IMR-90 (cell line): ENCODE data around the gene DDX10. TPM values are rescaled to one million over a fixed set of nuclear protein-coding genes. Genes with fewer than 3 reads are reported as not detected.

Experiments used
- ATAC-seq: fragments of 200-7000 bp; cut with Tn5 transposase; 2 replicates; pipeline ENCODE4 v1.9.1; 2020; ENCODE audit warnings: low read depth, mild to moderate bottlenecking, moderate library complexity
- BruUV-seq: library from RNA; stranded (reverse); fragments of 400-500 nt; replicated peaks from 2 replicates; lab custom pipeline; 2021; lab: Mats Ljungman, UMichigan
- CTCF ChIA-PET: fragments of 300-600 bp; formaldehyde crosslinking; extraction: SDS; loops from one replicate; lab custom pipeline; 2021; ENCODE audit warnings: antibody characterized with exemption; lab: Yijun Ruan, JAX
- POLR2A ChIA-PET: fragments of 300-600 bp; sonication (Branson Sonifier 250); formaldehyde crosslinking; loops from one replicate; lab custom pipeline; 2022; ENCODE audit warnings: antibody characterized with exemption; ENCODE audit not compliant: unreplicated experiment; lab: Charles Lee
- DNase-seq: peaks from one replicate; pipeline ENCODE4 v3.0.0; 2013
- H2AFZ ChIP-seq: replicated peaks from 2 replicates; pipeline ENCODE3; 2013; ENCODE audit warnings: low read length, mild to moderate bottlenecking; ENCODE audit not compliant: poor library complexity
- H2AK5ac ChIP-seq: 2 replicates; pipeline ENCODE4 v1.6.1; 2013; ENCODE audit warnings: low read depth, low read length, inconsistent platforms
- H2AK9ac ChIP-seq: replicated peaks from 2 replicates; pipeline ENCODE3; 2013; ENCODE audit warnings: mild to moderate bottlenecking, low read depth, low read length, moderate library complexity; ENCODE audit not compliant: poor library complexity
- H2BK120ac ChIP-seq: 2 replicates; pipeline ENCODE4 v1.6.1; 2013; ENCODE audit warnings: low read depth, low read length, inconsistent platforms
- H2BK15ac ChIP-seq: 3 replicates; pipeline ENCODE4 v1.6.1; 2013; ENCODE audit warnings: low read depth, low read length, inconsistent platforms
- H2BK20ac ChIP-seq: 2 replicates; pipeline ENCODE4 v1.6.1; 2013; ENCODE audit warnings: low read depth, mild to moderate bottlenecking, inconsistent platforms, low read length, moderate library complexity
- H2BK5ac ChIP-seq: 2 replicates; pipeline ENCODE4 v1.6.1; 2013; ENCODE audit warnings: mild to moderate bottlenecking, low read depth, low read length, inconsistent platforms; ENCODE audit not compliant: poor library complexity, severe bottlenecking
- H3K14ac ChIP-seq: replicated peaks from 2 replicates; pipeline ENCODE4 v1.6.1; 2013; ENCODE audit warnings: low read depth, low read length, inconsistent platforms
- H3K18ac ChIP-seq: 2 replicates; pipeline ENCODE4 v1.6.1; 2013; ENCODE audit warnings: low read depth, low read length, control low read depth
- H3K23ac ChIP-seq: 2 replicates; pipeline ENCODE4 v1.6.1; 2013; ENCODE audit warnings: low read depth, low read length, inconsistent platforms
- H3K27ac ChIP-seq: 2 replicates; pipeline ENCODE4 v1.5.1; 2013; ENCODE audit warnings: mild to moderate bottlenecking, control low read depth, low read length; ENCODE audit not compliant: insufficient read depth
- H3K27me3 ChIP-seq: 2 replicates; pipeline ENCODE4 v1.6.1; 2013; ENCODE audit warnings: low read length; ENCODE audit not compliant: control insufficient read depth, insufficient read depth
- H3K36me3 ChIP-seq: 2 replicates; pipeline ENCODE4 v1.6.1; 2013; ENCODE audit warnings: low read length, mixed read lengths; ENCODE audit not compliant: control insufficient read depth, insufficient read depth
- H3K4ac ChIP-seq: 2 replicates; pipeline ENCODE4 v1.6.1; 2013; ENCODE audit warnings: low read depth, low read length, inconsistent platforms
- H3K4me1 ChIP-seq: 2 replicates; pipeline ENCODE4 v1.6.1; 2013; ENCODE audit warnings: low read length, mixed read lengths; ENCODE audit not compliant: control insufficient read depth, insufficient read depth
- H3K4me2 ChIP-seq: 2 replicates; pipeline ENCODE4 v1.6.1; 2013; ENCODE audit warnings: low read depth, mild to moderate bottlenecking, control low read depth, low read length, moderate library complexity
- H3K4me3 ChIP-seq: 2 replicates; pipeline ENCODE4 v1.5.1; 2013; ENCODE audit warnings: low read depth, mild to moderate bottlenecking, control low read depth, low read length, moderate library complexity; ENCODE audit not compliant: insufficient read depth
- H3K56ac ChIP-seq: 2 replicates; pipeline ENCODE4 v1.6.1; 2013; ENCODE audit warnings: low read length, inconsistent platforms; ENCODE audit not compliant: insufficient read depth; ENCODE audit errors: extremely low read depth
- H3K79me1 ChIP-seq, 2 experiments: 2 replicates each; pipeline ENCODE4 v1.6.1; 2013; ENCODE audit warnings: low read length in 2 of 2, inconsistent platforms in 1 of 2, low read depth in 1 of 2
- H3K9ac ChIP-seq: 2 replicates; pipeline ENCODE4 v1.6.1; 2013; ENCODE audit warnings: low read depth, low read length, control low read depth
- H3K9me1 ChIP-seq: 2 replicates; pipeline ENCODE4 v1.6.1; 2013; ENCODE audit warnings: low read length, inconsistent platforms; ENCODE audit not compliant: insufficient read depth
- H3K9me3 ChIP-seq: 2 replicates; pipeline ENCODE4 v1.6.1; 2013; ENCODE audit warnings: low read length; ENCODE audit not compliant: control insufficient read depth, insufficient read depth
- H4K20me1 ChIP-seq: 2 replicates; pipeline ENCODE4 v1.6.1; 2013; ENCODE audit warnings: low read length, inconsistent platforms; ENCODE audit not compliant: insufficient read depth
- H4K5ac ChIP-seq: 2 replicates; pipeline ENCODE4 v1.6.1; 2013; ENCODE audit warnings: mild to moderate bottlenecking, low read depth, low read length, control low read depth
- H4K8ac ChIP-seq, 2 experiments: 2 replicates each; pipeline ENCODE4 v1.6.1; 2013; ENCODE audit warnings: low read depth in 2 of 2, low read length in 2 of 2, control low read depth in 1 of 2, inconsistent platforms in 1 of 2
- H4K91ac ChIP-seq: 2 replicates; pipeline ENCODE4 v1.6.1; 2013; ENCODE audit warnings: low read depth, low read length, inconsistent platforms; ENCODE audit not compliant: insufficient read depth
- BHLHE40 ChIP-seq: fragments of 150-350 bp; IDR thresholded peaks from 2 replicates; pipeline ENCODE4 v1.6.1; 2016; ENCODE audit warnings: mild to moderate bottlenecking, low read depth, low read length
- MXI1 ChIP-seq: IDR thresholded peaks from 2 replicates; pipeline ENCODE4 v1.6.1; 2012; ENCODE audit warnings: low read depth, mild to moderate bottlenecking, low read length, moderate library complexity, borderline replicate concordance
- WGBS, 2 experiments: methylation state at CpG; one replicate each; pipeline versions ENCODE4 v1.1.5 to v1.1.7; 2013; ENCODE audit warnings: missing lambda C conversion rate in 2 of 2; ENCODE audit not compliant: insufficient read length in 1 of 2; ENCODE audit errors: extremely low coverage in 2 of 2; 5-methylcytosine and 5-hydroxymethylcytosine counted together
- dilution Hi-C: fragments of 300-500 bp; cut with HindIII; formaldehyde crosslinking; loops from one replicate; pipeline ENCODE4 v1.14.3; 2018; ENCODE audit warnings: low sequenced_read_pairs; ENCODE audit not compliant: unreplicated experiment
- in situ Hi-C: fragments of 300-500 bp; cut with MboI; formaldehyde crosslinking; loops from 3 replicates; pipeline ENCODE4 v1.14.3; 2019; ENCODE audit warnings: low sequenced_read_pairs, inconsistent platforms, mixed read lengths
- intact Hi-C: fragments of 100-400 bp; cut with micrococcal nuclease; formaldehyde crosslinking; loops from 2 replicates; pipeline ENCODE4 v1.10.0; 2022
- polyA plus RNA-seq, 3 experiments: library from polyadenylated mRNA; depleted of rRNA; stranded (reverse); fragments of >200 nt; gene quantifications; 2 replicates each; pipeline ENCODE4 v1.2.3, GENCODE V29; 2012; ENCODE audit warnings: low replicate concordance in 1 of 3
- total RNA-seq: library from RNA; depleted of rRNA; stranded (reverse); fragments of >200 nt; gene quantifications from 2 replicates; pipeline ENCODE4 v1.2.3, GENCODE V29; 2012

The DDX10 gene
- total and polyA plus RNA-seq, 2 of the 4 experiments (the other 2 are of a cell fraction): 20.0 to 31.9 TPM

DNA sequence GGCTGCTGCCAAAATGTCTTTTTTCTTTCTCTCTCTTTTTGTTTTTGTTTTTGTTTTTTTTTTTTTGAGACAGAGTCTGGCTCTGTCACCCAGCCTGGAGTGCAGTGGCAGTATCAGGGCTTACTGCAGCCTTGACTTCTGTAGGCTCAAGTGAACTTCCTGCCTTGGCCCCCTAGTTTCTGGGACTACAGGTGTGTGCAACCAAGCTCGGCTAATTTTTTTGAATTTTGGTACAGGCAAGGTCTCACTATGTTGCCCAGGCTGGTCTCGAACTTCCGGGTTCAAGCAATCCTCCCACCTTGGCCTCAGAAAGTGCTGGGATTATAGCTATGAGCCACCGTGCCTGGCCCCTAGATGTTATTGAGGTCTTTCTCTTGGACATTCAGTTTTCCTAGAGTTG is 2.2 kb upstream of the DDX10 start:
- Histone ChIP-seq H4K91ac (no peak overlapping the region), H2BK20ac (no peak overlapping the region), H3K9ac (no peak overlapping the region), H2AFZ (no peak overlapping the region), H2BK15ac (no peak overlapping the region), H3K79me1 (peaks cover 14 to 20% of the 10 kb centered on the region in 2 experiments), H4K5ac (no peak overlapping the region), H3K23ac (no peak overlapping the region), H4K8ac (no peak overlapping the region), H3K4me1 (peaks cover 5% of the 10 kb centered on the region), H2AK9ac (no peak overlapping the region), H3K4me3 (no peak overlapping the region), H2AK5ac (no peak overlapping the region), H3K4ac (no peak overlapping the region), H3K9me1 (no peaks in the 10 kb centered on the region; the same call in none of the 2 replicates), H3K18ac (no peak overlapping the region), H3K56ac (no peak overlapping the region), H3K27ac (no peak overlapping the region), H3K36me3 (0 out of 2 replicates have a peak, but pooled peaks cover 2% of the 10 kb centered on the region), H3K27me3 (no peaks in the 10 kb centered on the region), H2BK120ac (no peak overlapping the region), H3K9me3 (no peaks in the 10 kb centered on the region), H4K20me1 (no peaks in the 10 kb centered on the region), H2BK5ac (no peak overlapping the region), H3K4me2 (no peak overlapping the region), H3K14ac (no peak overlapping the region)
- ATAC-seq: no peak
- dilution Hi-C loops: no loop called here
- ChIA-PET CTCF (no interaction called here), POLR2A (no interaction called here)
- WGBS, 2 experiments: no CpG with 5 or more reads among the region's 4 CpGs
- no peak for TF ChIP-seq BHLHE40
- no peak for TF ChIP-seq MXI1
- no peak for DNase-seq
- no TSS peak for BruUV-seq
- intact Hi-C loops: no loop called here
- in situ Hi-C loops: loop anchor here (25.0 kb wide), 1 partner anchor 1075 kb away; the partner anchor contains the start of gene ELMOD1
